Erythroblast (primary cell): ENCODE measurements around the gene TGM4.

Source experiments
- GATA1 ChIP-seq: IDR thresholded peaks from 2 replicates; pipeline ENCODE4 v1.6.1; 2011; ENCODE audit warnings: low read depth, mild to moderate bottlenecking, control low read depth, low read length, moderate library complexity
- POLR2A ChIP-seq: IDR thresholded peaks from 2 replicates; pipeline ENCODE4 v1.6.1; 2011; ENCODE audit warnings: mild to moderate bottlenecking, low read length

DNA sequence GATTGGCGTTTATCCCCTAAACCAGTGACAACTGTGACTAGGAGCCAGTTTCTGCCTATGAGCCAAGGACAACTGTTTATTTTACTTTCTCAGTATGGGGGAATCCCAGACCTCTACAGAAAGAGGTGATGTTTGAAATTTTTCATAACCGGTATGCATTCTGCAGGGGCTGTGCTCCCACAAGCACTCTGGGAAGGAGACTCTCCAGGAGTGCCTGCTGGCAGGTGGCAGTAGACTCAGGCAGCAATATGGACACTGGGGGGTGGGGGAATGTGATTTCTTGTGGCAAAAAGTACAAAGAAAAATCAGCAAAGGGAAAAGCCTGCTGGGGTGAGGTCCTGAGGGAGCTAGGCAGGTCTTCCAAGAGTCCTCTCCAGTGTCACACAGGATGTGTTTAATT is 5.9 kb downstream of the TGM4 start:
- TF ChIP-seq POLR2A (no peak), GATA1 (no peak)
